DMS114 treated with DMSO at 0.1 percent for 48 hours (cell line): ENCODE results near the gene C6orf62.
"Not testable (repeated sequence)": the region's sequence is repeated elsewhere in the genome, so short reads cannot be mapped to it uniquely, and the experiment has no call there.

ENCODE experiments used
- DNase-seq: peaks from one replicate; lab custom pipeline; 2025; ENCODE audit not compliant: unreplicated experiment; lab: John Stamatoyannopoulos, UW

The C6orf62 gene

DNA sequence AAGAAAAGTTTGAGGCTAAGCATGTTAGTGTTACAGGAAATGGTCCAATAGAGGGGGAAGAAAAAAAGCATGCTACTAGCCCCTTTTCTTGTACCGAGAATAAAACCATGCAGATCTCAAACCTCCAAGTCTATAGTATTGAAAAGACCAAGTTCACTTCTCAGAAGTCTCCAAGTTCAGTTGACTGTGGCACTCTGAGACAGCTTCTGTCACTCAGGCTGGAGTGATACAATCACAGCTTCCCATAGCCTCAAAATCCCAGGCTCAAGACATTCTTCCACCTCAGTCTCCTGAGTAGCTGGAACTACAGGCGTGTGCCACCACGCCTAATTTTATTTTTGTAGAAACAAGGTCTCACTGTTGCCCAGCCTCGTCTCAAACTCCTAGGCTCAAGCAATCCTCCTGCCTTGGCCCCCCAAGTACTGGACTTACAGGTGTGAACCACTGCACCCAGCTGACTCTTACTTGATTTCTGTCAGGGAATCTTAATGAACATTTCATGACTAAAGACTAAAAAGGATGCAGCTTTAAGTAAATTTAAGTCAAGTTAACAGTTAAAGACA is 16.2 kb downstream of the C6orf62 start:
- no peak for DNase-seq

DNA sequence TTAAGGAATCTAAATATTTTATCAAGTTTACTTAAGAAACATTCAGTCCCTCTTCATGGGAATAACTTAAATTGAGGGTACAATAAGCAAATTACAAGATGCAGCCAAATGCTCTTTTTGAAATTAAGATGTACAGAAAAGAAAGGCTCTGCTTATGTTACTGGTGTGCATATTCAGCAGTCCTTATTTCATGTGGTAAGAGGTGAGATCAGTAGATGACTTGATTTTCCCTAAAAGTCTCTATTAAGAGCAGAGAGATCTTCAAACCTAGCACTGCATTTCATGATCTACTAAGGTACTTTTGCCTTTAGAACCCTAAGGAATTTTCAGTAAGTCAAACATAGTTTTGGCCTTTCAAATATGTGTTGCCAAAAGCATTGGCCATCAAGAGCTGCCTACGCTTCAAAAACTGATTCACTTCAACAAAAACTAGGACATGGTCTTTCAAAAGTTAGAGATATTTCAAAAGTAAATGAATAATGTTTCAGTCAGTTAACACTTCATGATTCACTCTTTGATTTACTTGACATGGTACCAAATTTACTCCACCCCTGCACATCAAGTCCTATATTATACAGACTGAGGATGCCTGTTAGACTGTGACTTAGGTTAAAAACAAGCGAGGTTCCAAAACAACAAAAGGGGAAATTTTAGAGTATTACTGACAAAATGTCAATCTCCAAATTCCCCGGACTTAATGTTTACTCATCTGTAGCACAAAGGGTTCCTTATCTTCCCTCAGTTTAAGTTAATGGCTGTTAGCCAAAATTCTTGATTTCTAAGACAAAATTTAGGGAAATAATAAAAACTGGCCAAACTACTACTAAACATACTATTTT is 19.2 kb downstream of the C6orf62 start:
- no peak for DNase-seq

GRCh38 chr6:24696097-24696496 is 22.9 kb downstream of the C6orf62 start:
- no peak for DNase-seq

DNA sequence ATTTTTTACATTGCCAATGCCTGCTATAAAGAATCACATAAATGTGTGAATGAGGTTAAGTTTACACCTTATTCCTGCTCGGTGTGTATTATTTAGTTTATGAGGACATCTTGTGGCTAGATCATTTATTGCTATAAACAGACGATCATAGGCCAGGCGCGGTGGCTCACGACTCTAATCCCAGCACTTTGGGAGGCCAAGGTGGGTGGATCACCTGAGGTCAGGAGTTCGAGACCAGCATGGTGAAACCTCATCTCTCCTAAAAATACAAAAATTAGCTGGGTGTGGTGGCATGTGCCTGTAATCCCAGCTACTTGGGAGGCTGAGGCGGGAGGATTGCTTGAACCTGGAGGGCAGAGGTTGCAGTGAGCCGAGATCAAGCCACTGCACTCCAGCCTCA is 23.3 kb downstream of the C6orf62 start:
- peak; percentile 40 for DNase-seq

GRCh38 chr6:24694198-24694597 is 24.8 kb downstream of the C6orf62 start:
- DNase-seq, result no peak

DNA sequence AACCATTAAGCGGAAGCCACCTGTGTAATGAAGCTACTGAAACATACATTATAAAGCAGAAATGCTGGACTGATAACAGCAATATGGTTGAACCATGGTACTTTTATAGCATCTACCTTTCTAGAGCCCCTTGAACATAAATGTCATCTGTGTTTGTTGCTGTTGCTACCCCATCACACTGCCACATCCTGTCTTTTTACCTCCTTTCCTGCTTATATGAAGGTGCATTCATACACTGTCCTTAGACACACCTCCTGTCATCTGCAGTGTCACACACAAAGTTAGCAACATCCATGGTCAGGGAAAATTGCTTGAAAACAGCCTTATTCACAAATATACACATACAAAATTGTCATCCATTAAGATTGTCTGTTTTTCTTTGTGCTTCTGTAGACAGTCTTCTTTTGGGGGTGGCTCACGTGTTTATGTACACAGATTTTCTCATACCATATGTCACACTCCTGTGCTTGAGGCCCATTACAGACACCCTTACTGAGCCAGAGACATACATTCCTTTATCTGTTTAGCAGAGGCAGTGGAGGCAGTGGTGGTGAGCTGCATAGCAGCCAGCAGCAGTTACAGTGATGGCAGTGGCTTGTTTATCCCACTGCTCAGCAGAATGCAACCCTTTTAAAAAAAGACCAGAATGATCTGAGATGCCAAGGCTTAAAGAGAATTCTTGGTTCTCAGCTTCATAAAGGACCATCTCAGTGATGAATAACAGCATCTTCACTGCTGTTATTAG is 25.9 kb downstream of the C6orf62 start:
- DNase-seq, result no peak

DNA sequence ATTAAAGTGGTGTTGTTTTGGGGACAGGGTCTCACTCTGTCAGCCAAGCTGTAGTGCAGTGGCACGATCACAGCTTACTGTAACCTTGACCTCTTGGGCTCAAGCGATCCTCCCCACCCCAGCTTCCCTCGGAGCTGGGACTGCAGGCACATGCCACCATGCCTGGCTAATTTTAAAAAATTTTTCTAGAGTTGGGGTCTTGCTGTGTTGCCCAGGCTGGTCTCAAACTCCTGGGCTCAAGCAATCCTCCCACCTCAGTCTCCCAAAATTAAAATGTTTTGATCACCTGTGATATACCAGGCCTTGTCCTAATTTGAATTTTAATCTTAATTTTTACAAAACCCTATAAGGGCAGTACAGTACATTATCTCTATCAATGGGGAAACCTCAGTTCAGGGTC is 26.5 kb downstream of the C6orf62 start:
- no peak for DNase-seq

GRCh38 chr6:24692003-24692402 is 27.0 kb downstream of the C6orf62 start:
- DNase-seq, result no peak

DNA sequence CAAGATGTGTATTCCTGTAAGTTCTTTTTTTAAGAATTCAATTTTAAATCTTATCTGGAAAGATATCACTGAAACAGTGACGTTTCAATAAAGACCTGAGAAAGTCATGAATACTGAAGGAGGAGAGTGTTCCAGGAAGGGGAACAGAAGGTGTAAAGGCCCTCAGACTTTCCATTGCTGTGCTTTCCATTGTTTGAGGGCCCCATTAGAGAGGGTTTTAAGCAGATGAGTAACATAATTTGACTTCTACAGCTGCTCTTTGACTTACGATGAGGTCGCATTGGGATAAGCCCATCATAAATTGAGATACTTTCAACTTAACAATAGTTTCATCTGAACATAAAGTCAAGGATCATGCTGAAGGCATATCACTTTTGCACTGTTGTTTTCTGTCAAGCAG is 27.4 kb downstream of the C6orf62 start:
- no peak for DNase-seq

GRCh38 chr6:24690593-24690992 is 28.4 kb downstream of the C6orf62 start:
- DNase-seq, result no peak

- DNase-seq, result no peak
Measured at GRCh38 chr6:24689964-24690363, 29.0 kb downstream of the C6orf62 start.

DNA sequence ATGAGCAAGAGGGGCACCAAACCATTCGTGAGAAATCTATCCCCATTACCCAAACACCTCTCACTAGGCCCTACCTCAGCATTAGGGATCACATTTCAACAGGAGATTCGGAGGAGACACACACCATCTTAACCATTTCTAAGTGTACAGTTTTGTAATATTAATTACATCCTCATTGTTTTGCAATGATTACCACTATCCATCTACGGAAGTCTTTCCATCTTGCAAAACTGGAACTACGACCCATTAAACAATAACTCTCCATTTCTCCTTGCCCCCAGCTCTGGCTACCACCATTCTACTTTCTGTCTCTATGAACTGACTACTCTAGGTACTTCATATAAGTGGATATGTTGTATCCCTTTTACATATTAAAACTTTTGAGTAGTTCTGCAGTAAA is 32.0 kb downstream of the C6orf62 start:
- no peak for DNase-seq

DNA sequence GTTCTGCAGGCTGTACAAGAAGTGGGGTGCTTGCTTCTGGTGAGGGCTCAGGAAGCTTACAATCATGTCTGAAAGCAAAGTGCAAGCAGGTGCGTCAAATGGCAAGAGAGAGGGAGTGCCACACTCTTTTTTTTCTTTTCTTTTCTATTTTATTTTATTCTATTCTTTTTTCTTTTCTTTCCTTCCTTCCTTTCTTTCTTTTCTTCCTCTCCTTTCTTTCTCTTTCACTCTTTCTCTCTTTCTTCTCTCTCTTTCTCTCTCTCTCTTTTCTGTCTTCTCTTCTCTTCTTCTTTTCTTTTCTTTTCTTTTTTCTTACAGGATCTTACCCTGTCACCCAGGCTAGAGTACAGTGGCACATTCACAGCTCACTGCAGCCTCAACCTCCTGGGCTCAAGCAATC is 32.5 kb downstream of the C6orf62 start:
- DNase-seq, result no peak

GRCh38 chr6:24683297-24684296 is 35.4 kb downstream of the C6orf62 start:
- DNase-seq, result no peak

GRCh38 chr6:24680582-24680981 is 38.4 kb downstream of the C6orf62 start:
- DNase-seq, result no peak

- not testable (repeated sequence) for DNase-seq
Measured at GRCh38 chr6:24678792-24679352, 40.1 kb downstream of the C6orf62 start.

DNA sequence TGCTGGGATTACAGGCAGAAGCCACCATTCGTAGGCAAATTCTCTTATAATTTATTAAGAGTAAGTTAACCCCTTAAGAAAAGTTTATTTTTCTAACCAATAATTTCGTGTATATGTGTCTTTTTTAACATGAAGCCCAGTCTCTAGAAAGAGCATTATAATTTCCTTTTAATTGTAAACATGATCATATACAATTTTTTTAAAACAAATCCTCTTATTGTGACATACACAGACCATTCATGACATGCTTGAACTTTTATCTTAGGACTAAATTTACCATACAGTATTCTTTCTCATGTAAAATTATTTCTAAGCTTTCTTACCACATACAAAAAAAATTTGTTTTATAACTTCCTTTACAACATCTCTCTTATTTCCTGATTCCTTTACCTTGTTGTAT is 45.3 kb downstream of the C6orf62 start:
- DNase-seq, result peak; percentile 22

GRCh38 chr6:24672620-24673182 is 46.3 kb downstream of the C6orf62 start:
- DNase-seq, result no peak

DNA sequence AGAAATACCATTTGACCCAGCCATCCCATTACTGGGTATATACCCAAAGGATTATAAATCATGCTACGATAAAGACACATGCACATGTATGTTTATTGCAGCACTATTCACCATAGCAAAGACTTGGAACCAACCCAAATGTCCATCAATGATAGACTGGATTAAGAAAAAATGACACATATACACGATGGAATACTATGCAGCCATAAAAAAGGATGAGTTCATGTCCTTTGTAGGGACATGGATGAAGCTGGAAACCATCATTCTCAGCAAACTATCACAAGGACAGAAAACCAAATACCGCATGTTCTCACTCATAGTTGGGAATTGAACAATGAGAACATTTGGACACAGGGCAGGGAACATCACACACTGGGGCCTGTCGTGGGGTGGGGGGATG is 47.9 kb downstream of the C6orf62 start:
- not testable (repeated sequence) for DNase-seq

- not testable (repeated sequence) for DNase-seq
Measured at GRCh38 chr6:24670492-24670891, 48.5 kb downstream of the C6orf62 start.
